K562 (cell line): Measurements from ENCODE around the gene ALDH16A1. TPM values are rescaled to one million over a fixed set of nuclear protein-coding genes. Genes with fewer than 3 reads are reported as not detected.

Source experiments
- ATAC-seq: fragments of 200-7000 bp; cut with Tn5 transposase; 3 replicates; pipeline ENCODE4 v1.9.1; 2020; ENCODE audit warnings: moderate library complexity
- Bru-seq: library from RNA; stranded (reverse); fragments of 400-500 nt; gene quantifications from one replicate; lab custom pipeline; 2021; lab: Mats Ljungman, UMichigan
- BruChase-seq, 2 experiments: library from RNA; stranded (reverse); fragments of 400-500 nt; gene quantifications; one replicate each; lab custom pipeline; 2021; lab: Mats Ljungman, UMichigan
- BruUV-seq: library from RNA; stranded (reverse); fragments of 400-500 nt; replicated peaks from 2 replicates; lab custom pipeline; 2021; lab: Mats Ljungman, UMichigan
- CTCF ChIA-PET: fragments of 300-600 bp; formaldehyde crosslinking; extraction: SDS; loops from one replicate; lab custom pipeline; 2021; ENCODE audit warnings: low intra/inter-chr PET ratio; lab: Yijun Ruan, JAX
- POLR2A ChIA-PET: fragments of 300-600, 350-650 bp; sonication (Branson Sonifier 250); formaldehyde crosslinking; extraction: SDS; loops from one replicate; lab custom pipeline; 2021; ENCODE audit warnings: antibody characterized with exemption, inconsistent platforms; lab: Yijun Ruan, JAX
- DNase-seq, 4 experiments: peaks; one replicate each; pipeline versions ENCODE4 v3.0.0 to v3.0.0-alpha.2; 2011 to 2018; ENCODE audit warnings: low spot score in 3 of 4, mixed read lengths in 3 of 4; ENCODE audit errors: extremely low read depth in 1 of 4
- FAIRE-seq: peaks from 2 replicates; lab custom pipeline; 2011; peaks lifted over from hg19 to GRCh38; lab: Jason Lieb, UNC
- H2AFZ ChIP-seq: 2 replicates; pipeline ENCODE4 v1.6.0; 2011; ENCODE audit warnings: low read depth, low read length, control low read depth, inconsistent platforms
- H3K27ac ChIP-seq: fragments of 200-600 bp; 3 replicates; pipeline ENCODE4 v1.8.0; 2011; ENCODE audit warnings: low read depth, mild to moderate bottlenecking, control low read depth, inconsistent platforms, low read length, moderate library complexity, mixed read lengths; ENCODE audit errors: extremely low read depth
- H3K27me3 ChIP-seq, 2 experiments: fragments of 300-600 bp in 1 of 2; 2 replicates in 1 of 2; 3 replicates in 1 of 2; pipeline versions ENCODE4 v1.6.0 to v1.8.0; 2011; ENCODE audit warnings: inconsistent platforms in 2 of 2, low read length in 2 of 2, mild to moderate bottlenecking in 1 of 2, mixed read lengths in 1 of 2, moderate library complexity in 1 of 2; ENCODE audit not compliant: control insufficient read depth in 2 of 2, insufficient read depth in 2 of 2
- H3K36me3 ChIP-seq: fragments of 300-600 bp; 3 replicates; pipeline ENCODE4 v1.8.0; 2011; ENCODE audit warnings: mild to moderate bottlenecking, low read length, inconsistent platforms; ENCODE audit not compliant: control insufficient read depth, insufficient read depth
- H3K4me1 ChIP-seq, 2 experiments: fragments of 200-600 bp in 1 of 2; replicated peaks in 1 of 2; 2 replicates in 1 of 2; 3 replicates in 1 of 2; pipeline versions ENCODE4 v1.5.1 to v1.8.0; 2011; ENCODE audit warnings: inconsistent platforms in 2 of 2, low read length in 2 of 2, mild to moderate bottlenecking in 1 of 2, mixed read lengths in 1 of 2, moderate library complexity in 1 of 2; ENCODE audit not compliant: control insufficient read depth in 2 of 2, insufficient read depth in 2 of 2
- H3K4me2 ChIP-seq: 2 replicates; pipeline ENCODE4 v1.6.1; 2011; ENCODE audit warnings: low read length, control low read depth, inconsistent platforms, mixed read lengths; ENCODE audit not compliant: insufficient read depth
- H3K4me3 ChIP-seq: fragments of 200-600 bp; sonication (generic), shearing (Covaris generic); 2 replicates; pipeline ENCODE4 v1.5.1; 2016; ENCODE audit warnings: control low read depth, inconsistent platforms
- H3K79me2 ChIP-seq: fragments of 200-600 bp; 3 replicates; pipeline ENCODE4 v1.8.0; 2011; ENCODE audit warnings: low read length, inconsistent platforms; ENCODE audit not compliant: control insufficient read depth, insufficient read depth
- H3K9ac ChIP-seq, 2 experiments: 2 replicates each; pipeline versions ENCODE4 v1.6.0 to v1.6.1; 2011; ENCODE audit warnings: low read depth in 2 of 2, low read length in 2 of 2, control low read depth in 1 of 2, inconsistent platforms in 1 of 2, mild to moderate bottlenecking in 1 of 2, mixed read lengths in 1 of 2; ENCODE audit not compliant: insufficient read depth in 1 of 2
- H3K9me1 ChIP-seq: one replicate; pipeline ENCODE4 v1.6.0; 2011; ENCODE audit warnings: inconsistent platforms, mild to moderate bottlenecking, low read length, moderate library complexity; ENCODE audit not compliant: control insufficient read depth, insufficient read depth
- H3K9me3 ChIP-seq: replicated peaks from 2 replicates; pipeline ENCODE4 v1.5.1; 2011; ENCODE audit warnings: low read depth, low read length, inconsistent platforms; ENCODE audit not compliant: control insufficient read depth, insufficient read depth
- H4K20me1 ChIP-seq: replicated peaks from 2 replicates; pipeline ENCODE4 v1.6.1; 2011; ENCODE audit warnings: low read length, inconsistent platforms, mixed read lengths; ENCODE audit not compliant: control insufficient read depth, insufficient read depth
- BMI1 ChIP-seq: fragments of 150-350 bp; IDR thresholded peaks from 2 replicates; pipeline ENCODE4 v1.6.1; 2014; ENCODE audit warnings: low read length
- CXXC5 ChIP-seq: fragments of 250-450 bp; sonication (Bioruptor Pico); IDR thresholded peaks from 2 replicates; pipeline ENCODE4 v1.8.0; 2022; ENCODE audit warnings: inconsistent platforms, mild to moderate bottlenecking, moderate library complexity
- DACH1 ChIP-seq: fragments of 450-650 bp; IDR thresholded peaks from 2 replicates; pipeline ENCODE4 v1.6.1; 2018; ENCODE audit not compliant: partially characterized antibody
- MBD2 ChIP-seq: sonication (generic); IDR thresholded peaks from 2 replicates; pipeline ENCODE4 v1.6.1; 2016; ENCODE audit warnings: low read depth, borderline replicate concordance
- PATZ1 ChIP-seq: fragments of 250-450 bp; sonication (Bioruptor Pico); IDR thresholded peaks from 2 replicates; pipeline ENCODE4 v1.5.0; 2020; ENCODE audit warnings: mild to moderate bottlenecking, borderline replicate concordance
- SRF ChIP-seq, 2 experiments: fragments of 250-450, 450-650 bp in 1 of 2; sonication (Bioruptor Pico) in 1 of 2; sonication (generic) in 1 of 2; formaldehyde crosslinking; IDR thresholded peaks; 2 replicates each; pipeline versions ENCODE4 v1.5.0 to v1.5.1; 2020 to 2022; ENCODE audit warnings: mild to moderate bottlenecking in 1 of 2, missing genetic modification reagents in 1 of 2
- TOE1 ChIP-seq, 2 experiments: fragments of 450-650 bp in 1 of 2; sonication (generic) in 1 of 2; formaldehyde crosslinking in 1 of 2; IDR thresholded peaks; 2 replicates each; pipeline versions ENCODE4 v1.7.1 to v1.8.0; 2016 to 2022; ENCODE audit warnings: borderline replicate concordance in 2 of 2, mild to moderate bottlenecking in 2 of 2, antibody characterized with exemption in 1 of 2, inconsistent platforms in 1 of 2, low read depth in 1 of 2, missing genetic modification reagents in 1 of 2, moderate library complexity in 1 of 2
- YBX1 ChIP-seq: fragments of 450-650 bp; IDR thresholded peaks from 2 replicates; pipeline ENCODE4 v1.7.1; 2016; ENCODE audit warnings: mild to moderate bottlenecking
- ZC3H11A ChIP-seq: IDR thresholded peaks from 2 replicates; pipeline ENCODE4 v1.6.1; 2012; ENCODE audit warnings: low read depth, low read length, improper control_type of control experiment
- WGBS: fragments of 100-300 bp; shearing (Covaris generic); methylation state at CpG from one replicate; pipeline ENCODE4 v1.1.6; 2016; ENCODE audit warnings: low coverage, mixed read lengths; ENCODE audit not compliant: insufficient coverage; ENCODE audit errors: missing lambda C conversion rate; 5-methylcytosine and 5-hydroxymethylcytosine counted together
- in situ Hi-C: fragments of 300-500 bp; cut with MboI; formaldehyde crosslinking; loops from 4 replicates; pipeline ENCODE4 v1.15.0; 2018; ENCODE audit warnings: inconsistent platforms, mixed read lengths
- intact Hi-C: fragments of 100-400 bp; cut with micrococcal nuclease; formaldehyde crosslinking; loops from 2 replicates; pipeline ENCODE4 v1.14.2; 2022
- long read RNA-seq, 3 experiments: library from polyadenylated mRNA in 2 of 3; library from RNA in 1 of 3; unstranded in 2 of 3; stranded (forward) in 1 of 3; transcript quantifications; one replicate each; pipeline ENCODE4 v2.0.0, GENCODE V29; 2019 to 2022
- polyA minus RNA-seq, 3 experiments: library from RNA; depleted of rRNA, polyadenylated mRNA; stranded (reverse); fragments of >200 nt; gene quantifications; 2 replicates each; pipeline ENCODE4 v1.2.3, GENCODE V29; 2011
- polyA plus RNA-seq, 8 experiments: library from polyadenylated mRNA; depleted of rRNA in 4 of 8; stranded (reverse) in 5 of 8; unstranded in 3 of 8; fragments of >200 nt; fragmentation: Nextera tagmentation in 2 of 8; fragmentation: Illumina TruSeq in 1 of 8; extraction: Ambion mirVana in 2 of 8; extraction: Trizol in 1 of 8; gene quantifications; 2 replicates each; pipeline versions ENCODE4 v1.2.1 to v1.2.3, GENCODE V29; 2011 to 2014; ENCODE audit warnings: inconsistent platforms in 1 of 8, missing spikeins in 1 of 8
- total RNA-seq, 7 experiments: library from RNA; depleted of rRNA in 6 of 7; stranded (reverse); fragments of >200 nt in 6 of 7; fragmentation: Illumina TruSeq in 2 of 7; extraction: Trizol in 2 of 7; gene quantifications; 2 replicates each; pipeline versions ENCODE4 v1.2.1 to v1.2.3, GENCODE V29; 2011 to 2021; ENCODE audit warnings: low replicate concordance in 1 of 7
- TF ChIP-seq, protein P1 (sequence below): fragments of 450-650 bp; IDR thresholded peaks from 2 replicates; pipeline ENCODE4 v1.6.1; 2016; ENCODE audit warnings: mild to moderate bottlenecking

ALDH16A1 gene
- 12.5 and 54.5 TPM in 2 replicates for total RNA-seq (2011; cell fraction: chromatin; rRNA removed; ENCODE audit: low replicate concordance)
- 31.5 and 38.2 TPM in 2 replicates for total RNA-seq (2011; cell fraction: nucleolus; rRNA removed)
- total RNA-seq (2011; cell fraction: nucleoplasm; rRNA removed), result 31.5 and 34.9 TPM in 2 replicates
- 46.2 and 52.2 TPM in 2 replicates for total RNA-seq (2014; rRNA removed)
- total RNA-seq (2014; rRNA removed; fragmentation: Illumina TruSeq; extraction: Trizol), result 2.1 and 2.4 TPM in 2 replicates
- total RNA-seq (2015; rRNA removed; fragmentation: Illumina TruSeq; extraction: Trizol), result 17.0 and 18.6 TPM in 2 replicates
- total RNA-seq (2021), result 36.9 and 40.3 TPM in 2 replicates
- 7.6 and 12.4 TPM in 2 replicates for polyA plus RNA-seq (2011; rRNA removed)
- polyA plus RNA-seq (2011; cell fraction: cytosol; rRNA removed), result 14.7 and 45.1 TPM in 2 replicates
- 30.5 and 50.7 TPM in 2 replicates for polyA plus RNA-seq (2011; cell fraction: nucleus; rRNA removed)
- polyA plus RNA-seq (2012), result 26.1 and 43.4 TPM in 2 replicates
- polyA plus RNA-seq (2014; fragmentation: Illumina TruSeq; extraction: Trizol), result 2.2 and 8.9 TPM in 2 replicates
- 1 to 10 TPM; 2.8 to 3.3 TPM for polyA plus RNA-seq (2014; fragmentation: Nextera tagmentation; extraction: Ambion mirVana)
- polyA plus RNA-seq (2014; rRNA removed), result 29.7 and 31.7 TPM in 2 replicates
- polyA minus RNA-seq (2011; rRNA and poly(A)+ RNA removed), result 3.5 and 5.4 TPM in 2 replicates
- polyA minus RNA-seq (2011; cell fraction: cytosol; rRNA and poly(A)+ RNA removed), result 22.0 and 25.8 TPM in 2 replicates
- 6.6 and 9.0 TPM in 2 replicates for polyA minus RNA-seq (2011; cell fraction: nucleus; rRNA and poly(A)+ RNA removed)
- Bru-seq, nascent RNA, result percentile 67 among the genes with signal in this experiment
- percentile 59 among the genes with signal in this experiment for BruChase-seq, experiment 1, labeled RNA remaining after a 2-hour chase
- percentile 63 among the genes with signal in this experiment for BruChase-seq, experiment 2, labeled RNA remaining after a 6-hour chase
- long read RNA-seq, experiment 1, transcript ALDH16A1-201 (17 exons, 3,153 nt), result major isoform, 68 of 113 reads
- long read RNA-seq, experiment 1, partial matches to known transcripts, result 32 of 113 reads
- long read RNA-seq, experiment 1, other reads (novel, unspliced or antisense), result 13 of 113 reads
- long read RNA-seq, experiment 2, transcript ALDH16A1-201 (17 exons, 3,153 nt), result major isoform, 26 of 54 reads
- long read RNA-seq, experiment 2, partial matches to known transcripts, result 19 of 54 reads
- long read RNA-seq, experiment 2, other reads (novel, unspliced or antisense), result 8 of 54 reads
- long read RNA-seq, experiment 3, transcript ALDH16A1-201 (17 exons, 3,153 nt), result major isoform, 11 of 17 reads
- long read RNA-seq, experiment 3, partial matches to known transcripts, result 3 of 17 reads
- long read RNA-seq, experiment 3, other reads (novel, unspliced or antisense), result 2 of 17 reads

- peaks cover 58% of the 10 kb centered on the region for H3K79me2 ChIP-seq
- no TSS peak for BruUV-seq
- intact Hi-C loops, result no loop called here
- H3K9ac ChIP-seq, result peak within 1 kb of the TSS; percentile 95 to 100
- 0% methylated on average over 60 of the region's 66 CpGs for WGBS
- H3K4me3 ChIP-seq, result peak within 1 kb of the TSS; percentile 93
- H3K9me1 ChIP-seq, result no peaks in the 10 kb centered on the region
- DNase-seq (peak; percentile 92 to 98 (median 95)), FAIRE-seq (peak; percentile 95), ATAC-seq (peak; percentile 95)
- peak within 1 kb of the TSS; percentile 96 for H3K4me2 ChIP-seq
- peaks cover 9 to 44% of the 10 kb centered on the region in 2 experiments; a peak in 4 of 5 replicates for H3K4me1 ChIP-seq
- no peaks in the 10 kb centered on the region for H4K20me1 ChIP-seq
- peak within 1 kb of the TSS; percentile 95 for H2AFZ ChIP-seq
- in situ Hi-C loops, result no loop called here
- ChIA-PET CTCF (interaction anchor here (0.5 to 0.7 kb wide), 2 partner anchors 125 to 219 kb away, joined by 3 read pairs; no protein-coding TSS in a partner anchor), POLR2A (interaction anchor here (0.6 to 2.8 kb wide), 12 partner anchors 9 to 578 kb away, joined by 3 to 8 read pairs (median 4); partner anchors contain the start of genes DKKL1 and RPL13A)
- no peaks in the 10 kb centered on the region for H3K9me3 ChIP-seq
- H3K27me3 ChIP-seq, result no peaks in the 10 kb centered on the region
- H3K27ac ChIP-seq, result peak within 1 kb of the TSS; percentile 100
- peaks cover 41% of the 10 kb centered on the region; the same call in 2 of the 3 replicates for H3K36me3 ChIP-seq
- TF ChIP-seq BMI1, result no peak
- TF ChIP-seq PATZ1 (CRISPR knock-in tag), result no peak
- TF ChIP-seq TOE1 (IDR thresholded peaks at IDR 0.05; ENCODE audit: borderline replicate concordance), result peak; percentile 54; the same call in 1 of the 2 replicates
- TF ChIP-seq TOE1 (CRISPR knock-in tag; IDR thresholded peaks at IDR 0.05; ENCODE audit: borderline replicate concordance, low read depth), result no peak
- TF ChIP-seq SRF (CRISPR knock-in tag; IDR thresholded peaks at IDR 0.05), result peak in 1 of 2 experiments; percentile 48; a peak in 1 of 4 replicates
- no peak for TF ChIP-seq YBX1
- no peak for TF ChIP-seq DACH1
- TF ChIP-seq, protein P1, sequence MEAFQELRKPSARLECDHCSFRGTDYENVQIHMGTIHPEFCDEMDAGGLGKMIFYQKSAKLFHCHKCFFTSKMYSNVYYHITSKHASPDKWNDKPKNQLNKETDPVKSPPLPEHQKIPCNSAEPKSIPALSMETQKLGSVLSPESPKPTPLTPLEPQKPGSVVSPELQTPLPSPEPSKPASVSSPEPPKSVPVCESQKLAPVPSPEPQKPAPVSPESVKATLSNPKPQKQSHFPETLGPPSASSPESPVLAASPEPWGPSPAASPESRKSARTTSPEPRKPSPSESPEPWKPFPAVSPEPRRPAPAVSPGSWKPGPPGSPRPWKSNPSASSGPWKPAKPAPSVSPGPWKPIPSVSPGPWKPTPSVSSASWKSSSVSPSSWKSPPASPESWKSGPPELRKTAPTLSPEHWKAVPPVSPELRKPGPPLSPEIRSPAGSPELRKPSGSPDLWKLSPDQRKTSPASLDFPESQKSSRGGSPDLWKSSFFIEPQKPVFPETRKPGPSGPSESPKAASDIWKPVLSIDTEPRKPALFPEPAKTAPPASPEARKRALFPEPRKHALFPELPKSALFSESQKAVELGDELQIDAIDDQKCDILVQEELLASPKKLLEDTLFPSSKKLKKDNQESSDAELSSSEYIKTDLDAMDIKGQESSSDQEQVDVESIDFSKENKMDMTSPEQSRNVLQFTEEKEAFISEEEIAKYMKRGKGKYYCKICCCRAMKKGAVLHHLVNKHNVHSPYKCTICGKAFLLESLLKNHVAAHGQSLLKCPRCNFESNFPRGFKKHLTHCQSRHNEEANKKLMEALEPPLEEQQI, result no peak
- peak; percentile 71 for TF ChIP-seq CXXC5 (CRISPR knock-in tag)
- no peak for TF ChIP-seq ZC3H11A
- TF ChIP-seq MBD2, result peak; percentile 88
Observed at GRCh38 chr19:49453013-49453756, at the start of gene ALDH16A1. TSS of gene ALDH16A1 (plus strand) at chr19:49453225. CDS start at chr19:49453332, 107 bp downstream.
